NCI-H2171 (cell line): Measurements from ENCODE around the gene PLCB4.

Source experiments
- DNase-seq: peaks from one replicate; lab custom pipeline; 2025; lab: John Stamatoyannopoulos, UW

The PLCB4 gene

DNA sequence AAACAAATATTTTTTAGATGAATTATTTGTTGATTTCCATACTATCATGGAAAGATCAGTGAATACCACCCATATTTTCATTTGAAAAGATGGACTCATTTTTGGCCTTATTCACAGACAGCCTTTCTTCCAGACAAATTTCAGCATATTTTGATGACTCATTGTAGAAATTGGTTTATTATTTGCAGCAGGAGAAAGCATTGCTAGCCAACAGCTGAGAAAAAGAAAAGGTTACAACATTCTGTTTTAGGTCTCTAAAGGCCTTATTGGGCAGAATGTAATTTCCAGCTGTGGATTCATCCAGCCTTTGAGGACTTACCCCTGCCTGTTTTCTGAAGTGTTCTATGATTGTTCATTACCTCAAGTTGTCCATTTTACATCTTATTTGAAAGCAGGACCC lies 201.9 kb downstream of the PLCB4 start:
- no peak for DNase-seq

DNA sequence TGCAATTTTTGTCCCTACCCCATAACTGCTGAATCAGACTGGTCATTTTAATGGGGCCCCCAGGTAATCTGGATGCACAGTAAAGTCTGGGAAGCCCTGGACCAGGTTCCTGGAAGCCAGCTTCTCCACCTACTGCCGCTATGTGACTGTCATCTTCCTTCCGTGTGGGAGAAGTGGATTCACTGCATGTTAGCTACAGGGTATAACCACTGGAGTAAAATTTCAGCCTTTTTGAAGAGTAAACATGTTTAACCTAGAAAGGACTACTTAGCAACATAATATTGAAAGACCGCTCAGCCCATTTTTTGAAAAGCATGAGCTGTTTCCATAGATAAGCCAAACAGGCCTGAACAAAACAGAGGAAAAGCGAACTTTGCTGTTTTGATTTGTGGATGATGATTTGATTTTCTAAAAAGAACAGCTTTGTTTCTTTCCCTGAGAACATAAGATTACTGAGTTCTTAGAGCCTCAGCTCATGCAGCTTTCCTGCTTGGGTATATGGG lies 208.1 kb downstream of the PLCB4 start:
- no peak for DNase-seq

DNA sequence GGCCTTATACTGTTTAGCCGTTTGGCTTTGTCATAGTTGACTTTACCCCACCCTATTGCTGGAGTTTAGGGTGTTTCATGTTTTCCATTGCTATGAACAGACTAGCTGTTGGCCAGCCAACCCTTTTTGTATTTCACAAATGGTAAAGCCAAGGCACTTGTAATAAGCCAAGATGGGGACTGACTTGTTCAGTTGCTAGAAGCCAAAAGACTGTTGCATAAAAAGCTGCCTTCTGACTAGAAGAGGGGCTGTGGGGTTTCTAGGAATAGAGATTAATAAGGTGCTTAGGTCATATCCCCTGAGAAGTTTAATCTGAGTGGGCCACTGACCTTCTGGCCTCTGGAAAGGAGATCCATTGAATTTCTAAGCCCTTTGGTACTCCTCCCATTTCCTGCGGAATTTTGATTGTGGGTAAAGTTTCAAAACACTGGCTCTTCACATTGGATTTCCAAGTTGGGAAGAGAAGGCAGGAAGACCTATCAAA lies 211.1 kb downstream of the PLCB4 start:
- no peak for DNase-seq

DNA sequence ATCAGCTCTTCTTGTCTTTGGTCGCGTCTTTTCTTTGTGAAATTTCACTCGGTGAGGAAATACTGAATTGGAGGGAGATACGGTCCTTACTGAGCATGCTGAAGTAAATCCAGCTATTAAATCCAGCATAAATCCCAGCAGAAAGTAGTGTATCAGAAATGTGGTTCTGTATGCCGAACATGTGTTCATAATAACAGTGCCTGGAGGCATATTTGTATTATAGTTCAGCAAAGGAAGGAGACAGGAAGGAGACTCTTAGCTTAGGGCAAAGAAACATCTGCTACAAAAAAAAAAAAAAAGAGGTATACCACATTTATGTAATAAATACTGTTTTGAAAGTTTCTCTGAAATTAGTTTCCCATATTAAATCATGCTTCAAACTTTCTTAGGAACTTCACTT lies 211.8 kb downstream of the PLCB4 start:
- DNase-seq = no peak

DNA sequence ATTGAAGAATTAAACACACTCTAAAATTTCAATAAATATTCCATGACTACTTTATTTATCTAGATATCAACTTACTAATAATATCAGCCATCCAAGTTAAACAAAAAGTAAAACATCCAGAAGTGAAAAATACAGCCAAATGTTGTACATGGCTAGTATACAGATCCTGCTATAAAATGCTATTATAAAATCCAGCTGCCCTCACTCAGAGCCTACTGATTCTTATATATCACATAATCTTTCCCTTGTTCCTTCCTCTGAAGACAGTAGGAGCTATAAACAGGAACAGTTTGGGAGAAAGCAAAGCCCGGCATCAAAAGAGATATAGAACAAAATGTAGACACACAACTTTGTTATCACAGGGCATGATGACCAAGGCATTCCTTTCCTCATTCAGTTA lies 212.9 kb downstream of the PLCB4 start:
- no peak for DNase-seq

DNA sequence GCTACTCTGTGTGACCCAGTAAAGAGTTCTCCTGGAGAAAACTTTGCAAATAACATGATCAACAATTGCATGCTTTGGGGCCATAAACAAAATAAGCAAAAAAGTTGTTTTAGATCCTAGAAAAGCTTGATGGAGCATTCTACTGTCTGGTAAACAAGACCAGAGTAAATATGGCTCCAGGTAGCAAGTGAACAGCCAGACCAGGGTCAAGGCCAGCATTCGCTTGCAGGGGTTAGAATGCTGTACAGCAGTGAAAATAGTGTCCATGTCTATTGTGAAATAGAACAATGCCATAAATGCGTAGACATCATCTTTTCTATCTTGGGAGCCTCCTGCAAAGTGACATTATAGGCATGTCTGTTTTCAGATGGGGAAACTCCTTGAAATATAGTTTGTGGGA lies 216.7 kb downstream of the PLCB4 start:
- DNase-seq = no peak

DNA sequence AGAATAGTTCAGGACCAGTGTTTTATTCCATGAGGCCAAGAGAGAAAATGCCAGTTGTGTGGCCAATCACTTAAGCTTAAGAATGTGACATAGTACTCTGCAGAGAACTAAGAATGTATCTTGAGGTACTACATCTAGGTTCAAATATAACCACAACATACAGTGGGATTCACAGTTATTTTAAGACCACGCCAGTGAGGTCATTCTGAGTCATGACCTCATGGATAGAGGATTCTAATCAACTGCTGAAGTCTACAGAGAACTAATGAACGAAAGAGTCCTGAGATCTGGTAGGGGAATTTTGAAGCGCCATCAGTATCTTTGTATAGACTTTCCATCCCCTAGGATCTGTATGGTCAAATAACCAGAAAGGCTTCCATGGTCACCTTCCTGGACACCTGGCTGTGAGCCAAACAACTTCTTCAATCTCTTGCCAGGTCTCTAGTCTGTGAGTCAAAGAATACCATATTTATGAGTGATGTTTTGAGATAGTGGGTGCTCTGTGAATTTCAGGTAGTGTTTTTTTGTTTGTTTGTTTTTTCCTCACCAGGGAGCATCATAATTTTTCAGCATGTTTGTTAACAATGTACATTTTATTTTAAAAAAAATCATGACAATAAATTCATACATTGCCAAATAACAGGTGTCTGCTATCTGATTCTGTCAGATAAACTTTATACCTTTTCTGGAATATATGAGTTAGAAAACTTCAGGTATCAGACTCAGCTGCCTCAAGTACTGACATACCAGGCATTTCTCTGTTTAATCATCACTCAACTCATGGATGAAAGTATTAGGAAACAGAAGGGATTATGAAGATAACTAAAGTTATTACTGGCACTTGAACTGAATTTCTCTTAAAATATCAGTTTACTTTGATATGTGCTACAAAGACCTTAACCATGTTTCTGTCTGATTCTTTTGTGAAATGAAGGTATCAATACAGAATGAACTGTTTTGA lies 217.9 kb downstream of the PLCB4 start:
- no peak for DNase-seq

DNA sequence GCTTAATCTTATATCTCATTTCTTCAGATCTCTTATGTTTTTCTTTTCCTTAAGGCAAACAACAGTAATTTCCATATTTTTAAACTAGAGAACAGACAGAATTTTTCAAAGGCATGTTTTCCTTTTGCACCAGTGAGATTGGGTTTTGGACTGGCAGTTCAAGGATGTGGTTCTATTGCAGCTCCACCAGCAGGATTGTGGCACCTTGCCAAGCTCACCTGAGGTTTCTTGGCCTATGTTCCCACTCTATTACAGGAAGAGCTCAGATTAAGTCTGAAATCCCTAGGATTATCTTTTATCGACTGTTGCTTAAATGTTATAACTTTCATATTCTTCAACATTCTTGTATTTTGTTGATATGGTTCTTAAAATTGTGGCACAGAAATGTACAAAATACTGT lies 218.9 kb downstream of the PLCB4 start:
- no peak for DNase-seq

DNA sequence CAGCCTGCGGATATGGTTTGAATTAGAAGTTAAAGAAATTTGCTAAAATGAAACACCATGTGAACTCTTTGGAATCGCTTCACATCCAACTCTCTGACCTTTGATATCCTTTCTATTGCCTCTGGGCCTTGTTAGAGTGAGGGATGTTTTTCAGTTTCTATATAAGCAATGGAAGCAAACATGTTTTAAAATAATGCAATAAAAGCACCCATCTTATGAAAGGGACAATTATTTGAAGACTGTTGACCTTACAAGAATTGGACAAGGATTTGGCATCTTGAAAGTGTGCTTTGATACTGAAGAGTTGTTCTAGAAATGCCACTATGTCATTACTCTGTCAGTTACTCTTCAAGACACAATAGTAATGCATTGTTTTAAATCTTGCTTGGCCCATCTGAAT lies 221.4 kb downstream of the PLCB4 start:
- DNase-seq = no peak

DNA sequence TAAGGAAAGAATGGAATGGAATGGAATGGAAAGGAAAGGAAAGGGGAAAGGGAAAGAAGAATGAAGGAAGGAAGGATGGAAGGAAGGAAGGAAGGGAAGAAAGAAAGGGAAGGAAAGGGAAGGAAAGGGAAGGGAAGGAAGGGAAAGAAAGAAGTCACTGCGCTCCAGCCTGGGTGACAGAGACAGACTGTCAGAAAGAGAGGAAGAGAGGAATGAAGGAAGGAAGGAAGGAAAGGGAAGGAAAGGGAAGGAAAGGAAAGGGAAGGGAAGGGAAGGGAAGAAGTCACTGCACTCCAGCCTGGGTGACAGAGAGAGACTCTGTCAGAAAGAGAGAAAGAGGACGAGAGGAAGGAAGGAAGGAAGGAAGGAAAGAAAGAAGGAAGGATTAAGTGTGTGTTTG lies 224.3 kb downstream of the PLCB4 start:
- DNase-seq = no peak

DNA sequence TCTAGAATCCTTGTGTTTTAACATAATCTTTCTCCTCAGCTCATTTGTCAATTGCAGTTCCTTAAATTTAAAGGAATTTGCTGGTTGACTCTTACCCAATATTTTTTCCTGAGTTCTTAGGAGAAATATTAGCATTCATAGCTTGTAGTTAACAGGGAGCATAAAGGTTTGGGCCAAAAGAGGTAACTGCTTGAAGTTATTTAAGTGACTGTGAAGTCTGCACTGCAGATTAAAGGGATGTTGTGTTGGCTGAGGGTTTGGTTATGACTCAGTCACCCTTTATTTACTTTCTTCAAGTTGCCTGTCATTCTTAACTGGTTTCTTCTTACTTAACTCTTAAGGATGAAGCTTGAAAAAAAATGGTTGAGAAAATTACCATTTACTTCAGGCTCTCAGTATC lies 225.2 kb downstream of the PLCB4 start:
- DNase-seq = no peak

DNA sequence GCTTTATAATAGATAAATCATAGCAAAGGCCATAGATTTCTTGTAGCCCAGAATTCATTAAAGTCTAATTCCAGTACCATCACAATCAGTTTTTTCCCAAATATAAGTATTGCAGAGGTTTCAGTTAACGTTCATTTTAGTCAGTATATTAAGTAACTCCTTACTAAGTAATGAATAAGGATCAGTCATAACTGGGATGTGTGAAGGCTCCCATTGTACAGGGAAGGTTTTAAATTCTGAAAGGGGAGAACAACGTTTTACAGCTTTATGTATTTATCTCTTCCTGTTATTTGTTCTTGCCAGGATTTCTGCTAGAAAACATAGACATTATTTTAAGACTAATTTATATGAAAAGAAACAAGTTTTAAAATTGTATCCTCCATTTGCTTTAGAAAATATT lies 230.0 kb downstream of the PLCB4 start:
- DNase-seq = no peak

DNA sequence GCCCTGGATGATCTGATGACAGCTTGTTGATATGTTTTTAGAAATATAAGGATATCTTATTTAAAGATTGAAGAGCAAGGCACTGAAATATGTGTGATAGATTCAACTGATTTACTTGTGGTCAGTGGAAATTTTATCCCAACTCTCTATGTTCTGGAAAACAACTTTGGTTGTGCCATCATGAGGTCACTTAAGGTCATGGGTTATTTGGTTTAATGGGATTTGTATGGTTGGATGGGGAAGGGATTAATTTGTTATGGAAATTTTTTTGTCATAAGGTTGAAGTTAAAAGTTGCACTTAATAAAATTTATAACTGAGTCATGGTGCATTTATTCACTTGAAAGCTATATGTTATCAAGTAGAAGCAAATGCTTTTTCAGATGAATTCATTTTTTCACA lies 231.2 kb downstream of the PLCB4 start:
- no peak for DNase-seq

DNA sequence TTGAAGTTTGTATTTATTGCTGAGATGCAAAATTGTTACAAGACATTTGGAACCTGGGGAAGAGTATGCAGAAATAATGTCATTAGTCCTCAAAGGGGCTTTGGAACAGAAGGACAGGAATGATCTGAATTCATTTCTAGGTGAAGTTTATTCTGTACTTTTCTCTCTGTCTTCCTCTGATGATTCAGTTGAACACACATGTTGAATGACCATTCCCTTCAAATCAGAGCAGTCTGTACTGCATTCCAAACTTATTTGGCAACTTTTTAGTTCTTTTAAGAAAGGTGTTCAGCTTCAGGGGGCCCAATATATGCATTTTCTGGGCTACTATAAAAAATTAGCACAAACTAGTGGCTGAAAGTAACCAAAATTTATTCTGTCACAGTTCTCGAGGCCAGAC lies 231.6 kb downstream of the PLCB4 start:
- DNase-seq = no peak

DNA sequence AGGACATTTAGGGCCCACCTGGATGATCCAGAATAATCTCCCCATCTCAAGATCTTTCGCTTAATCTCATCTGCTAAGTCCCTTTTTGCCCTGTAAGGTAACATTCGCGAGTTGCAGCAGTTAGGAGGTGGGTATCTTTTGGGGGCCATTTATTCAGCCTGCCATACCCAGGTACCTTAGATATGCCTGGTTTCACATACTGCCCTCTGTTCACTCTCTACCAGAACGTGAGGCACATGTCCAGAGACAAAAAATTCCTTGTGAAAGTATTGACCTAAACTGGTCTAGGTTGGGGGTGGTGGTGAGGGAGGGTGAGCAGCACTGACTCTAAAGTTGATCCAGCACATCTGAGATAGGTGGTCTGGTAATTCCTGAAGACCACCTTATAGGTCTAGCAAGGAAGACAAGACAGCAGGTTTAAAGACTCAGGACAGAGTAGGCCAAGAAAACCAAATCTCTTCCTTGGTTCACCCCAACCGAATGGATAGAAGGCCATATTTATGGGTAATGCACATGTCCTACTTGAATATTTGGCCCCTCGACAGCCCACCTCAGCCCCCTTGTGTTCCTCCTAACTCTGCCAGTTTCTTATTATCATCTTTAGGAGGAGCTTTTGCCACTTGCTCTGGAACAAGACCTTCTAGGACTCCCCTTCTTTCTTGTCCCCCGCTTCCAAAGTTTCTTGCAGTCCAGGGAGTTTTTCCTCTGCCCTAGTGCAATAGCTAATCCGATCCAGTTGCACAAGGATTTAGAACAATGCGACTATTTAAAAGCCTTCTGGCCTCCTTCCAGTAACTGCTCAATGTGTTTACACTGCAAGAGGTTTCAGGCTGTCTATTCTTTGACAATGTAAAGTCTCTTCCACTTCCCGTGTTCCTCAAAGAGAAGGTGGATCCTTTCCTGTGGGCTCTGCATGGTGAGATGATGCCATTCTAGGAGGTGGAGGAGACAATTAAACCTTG lies 232.5 kb downstream of the PLCB4 start:
- DNase-seq = peak; percentile 9

DNA sequence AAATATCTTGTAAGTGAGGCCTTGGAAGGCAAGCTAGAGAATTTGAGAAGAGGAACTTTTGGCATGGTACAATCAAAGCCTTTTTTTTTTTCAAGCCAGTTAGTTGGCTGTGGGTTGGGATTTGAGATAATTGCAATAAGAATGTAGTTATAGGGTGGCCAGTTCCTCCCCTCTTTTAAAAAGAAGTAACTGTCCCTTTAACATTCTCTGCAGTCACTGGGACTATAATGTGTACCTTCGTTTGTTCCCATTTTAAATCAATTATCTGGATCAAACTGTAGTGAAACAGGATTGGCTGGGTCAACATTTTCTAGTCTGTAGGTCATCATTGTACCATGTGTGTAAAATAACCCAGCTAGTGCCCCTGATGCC lies 233.2 kb downstream of the PLCB4 start:
- no peak for DNase-seq

DNA sequence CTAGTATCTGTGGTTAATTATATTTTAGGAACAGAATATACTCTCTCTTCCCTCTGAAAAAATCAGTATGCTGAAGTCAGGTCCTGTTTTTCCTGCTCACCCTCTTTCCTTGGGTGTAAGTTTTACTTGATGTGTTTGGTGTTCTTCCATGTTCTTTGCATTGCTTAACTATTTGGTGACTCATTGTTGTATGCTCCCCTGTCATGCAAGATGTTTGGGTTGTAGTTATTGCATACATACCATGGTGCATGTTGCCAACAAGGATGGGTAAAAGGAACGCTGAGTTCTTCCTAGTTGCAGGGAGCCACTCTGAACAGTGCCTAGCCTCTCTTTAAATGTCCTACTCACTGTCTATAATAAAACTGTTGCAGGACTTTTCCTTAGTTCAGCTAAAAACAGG lies 237.6 kb downstream of the PLCB4 start:
- no peak for DNase-seq

DNA sequence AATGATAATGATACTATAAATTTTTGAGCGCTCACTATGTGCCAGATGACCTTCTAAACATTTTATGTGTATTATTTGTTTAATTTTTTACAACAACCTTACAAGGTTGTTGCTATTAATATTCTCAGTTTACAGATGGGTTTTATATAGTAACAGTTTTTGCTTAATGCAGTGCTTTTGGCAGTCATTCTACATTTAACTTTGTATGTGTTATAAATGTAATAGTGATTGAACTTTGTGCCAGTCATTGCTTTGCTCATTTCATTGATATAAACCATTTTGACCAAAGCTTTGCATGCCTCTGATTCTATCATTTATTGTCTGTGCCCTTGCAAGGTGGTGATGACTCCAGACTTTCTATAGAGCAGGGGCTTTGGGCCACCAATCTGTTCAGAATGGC lies 239.2 kb downstream of the PLCB4 start:
- no peak for DNase-seq

DNA sequence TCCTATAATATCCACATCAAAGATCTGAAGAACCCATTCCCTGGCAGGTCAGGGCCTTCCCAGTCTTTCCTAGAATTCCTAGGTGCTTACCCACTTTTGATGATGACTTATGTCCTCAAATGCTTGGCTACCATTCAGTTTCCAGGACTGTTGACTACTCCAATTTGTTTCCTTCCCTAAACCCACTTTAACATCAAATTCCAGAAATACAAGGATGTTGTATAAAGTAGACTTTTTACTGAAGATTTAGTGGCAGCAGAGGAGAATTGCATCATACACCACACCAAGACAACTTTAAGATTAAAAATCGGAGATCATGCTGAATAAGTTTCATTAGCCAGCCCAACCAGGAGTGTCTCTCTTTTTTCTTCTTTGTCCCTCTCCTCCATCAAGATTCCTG lies 242.2 kb downstream of the PLCB4 start:
- no peak for DNase-seq

DNA sequence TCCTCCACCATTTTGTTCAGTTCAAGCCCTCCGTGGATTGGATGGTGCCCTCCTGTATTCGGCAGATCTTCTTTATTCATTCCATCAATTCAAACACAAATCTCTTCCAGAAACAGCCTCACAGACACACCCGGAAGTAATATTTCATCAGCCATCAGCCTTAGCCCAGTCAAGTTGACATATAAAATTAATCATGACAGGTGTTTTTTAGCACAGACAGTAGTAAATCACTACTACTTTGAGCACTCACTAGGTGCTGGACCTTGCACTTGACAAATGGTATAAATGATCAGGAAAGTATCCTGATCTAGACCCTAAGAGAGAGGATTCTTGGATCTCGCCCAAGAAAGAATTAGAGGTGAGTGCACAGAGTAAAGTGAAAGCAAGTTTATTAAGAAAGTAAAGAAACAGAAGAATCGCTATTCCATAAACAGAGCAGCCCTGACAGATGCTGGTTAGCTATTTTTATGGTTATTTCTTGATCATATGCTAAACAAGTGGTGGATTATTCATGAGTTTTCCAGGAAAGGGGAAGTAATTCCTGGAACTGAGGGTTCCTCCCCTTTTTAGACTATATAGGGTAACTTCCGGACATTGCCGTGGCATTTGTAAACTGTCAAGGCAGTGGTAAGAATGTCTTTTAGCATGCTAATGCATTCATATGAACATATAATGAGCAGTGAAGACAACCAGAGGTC lies 250.9 kb downstream of the PLCB4 start:
- DNase-seq = no peak

DNA sequence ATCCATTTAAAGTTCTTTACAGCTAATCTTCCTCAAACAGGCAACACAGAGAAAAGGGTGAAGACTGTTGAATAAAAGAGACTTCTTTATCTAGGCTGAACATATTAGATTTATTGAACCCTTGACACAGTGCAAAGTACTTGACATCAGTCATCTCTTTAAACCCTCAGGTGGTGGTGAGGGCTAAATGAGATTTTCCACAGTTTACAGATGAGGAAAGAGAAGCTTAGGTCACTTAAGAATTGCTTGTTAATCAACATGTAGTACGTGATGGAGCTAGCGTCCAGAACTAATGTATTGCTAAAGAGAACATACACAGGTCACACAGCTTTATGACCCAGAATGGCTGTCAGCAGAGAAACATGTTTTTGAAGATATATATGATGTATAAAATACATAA lies 252.1 kb downstream of the PLCB4 start:
- no peak for DNase-seq

DNA sequence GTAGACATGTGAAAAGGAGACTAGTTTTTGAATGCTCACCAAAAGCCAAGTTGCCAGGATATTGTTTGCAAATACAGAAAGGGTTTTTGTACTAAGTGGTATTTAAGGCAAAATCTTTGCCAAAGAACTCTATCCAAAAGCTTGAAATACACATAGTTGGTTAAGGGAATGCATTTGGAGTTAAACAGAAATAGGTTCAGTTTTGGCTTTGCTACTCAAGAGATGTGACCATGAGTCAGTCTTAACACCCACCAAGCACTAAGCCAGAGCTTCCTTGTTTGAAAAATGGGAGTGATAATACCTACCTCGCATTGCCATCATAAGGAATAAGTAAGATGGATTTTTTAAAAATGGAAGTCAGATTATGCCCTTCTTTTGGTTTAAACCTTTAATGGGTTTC lies 253.8 kb downstream of the PLCB4 start:
- no peak for DNase-seq
